NCI-H128 (cell line): ENCODE results near the gene BACH2.
"Not testable (repeated sequence)": the region's sequence is repeated elsewhere in the genome, so short reads cannot be mapped to it uniquely, and the experiment has no call there.

Experiments used
- DNase-seq: peaks from one replicate; lab custom pipeline; 2025; ENCODE audit not compliant: unreplicated experiment; lab: John Stamatoyannopoulos, UW

Gene BACH2

DNA sequence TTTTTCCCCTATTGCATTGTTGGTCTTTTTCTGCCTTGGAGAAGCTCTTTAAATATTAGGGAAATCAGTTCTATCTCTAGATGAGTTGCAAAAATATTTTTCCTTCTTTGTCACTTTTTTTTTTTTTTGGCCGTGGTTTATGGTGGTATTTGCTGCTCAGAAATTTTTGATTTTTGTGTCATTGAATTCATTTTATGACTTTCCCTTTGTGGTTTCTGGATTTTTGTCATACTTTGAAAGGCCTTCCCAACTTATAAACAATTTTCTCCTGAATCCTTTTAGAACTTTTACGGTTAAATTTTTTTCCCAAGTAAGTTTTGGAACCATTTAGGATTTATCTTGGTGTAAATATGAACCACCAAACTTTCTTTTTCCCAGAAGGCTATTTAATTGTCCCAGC lies 256.7 kb downstream of the BACH2 start:
- DNase-seq = no peak

DNA sequence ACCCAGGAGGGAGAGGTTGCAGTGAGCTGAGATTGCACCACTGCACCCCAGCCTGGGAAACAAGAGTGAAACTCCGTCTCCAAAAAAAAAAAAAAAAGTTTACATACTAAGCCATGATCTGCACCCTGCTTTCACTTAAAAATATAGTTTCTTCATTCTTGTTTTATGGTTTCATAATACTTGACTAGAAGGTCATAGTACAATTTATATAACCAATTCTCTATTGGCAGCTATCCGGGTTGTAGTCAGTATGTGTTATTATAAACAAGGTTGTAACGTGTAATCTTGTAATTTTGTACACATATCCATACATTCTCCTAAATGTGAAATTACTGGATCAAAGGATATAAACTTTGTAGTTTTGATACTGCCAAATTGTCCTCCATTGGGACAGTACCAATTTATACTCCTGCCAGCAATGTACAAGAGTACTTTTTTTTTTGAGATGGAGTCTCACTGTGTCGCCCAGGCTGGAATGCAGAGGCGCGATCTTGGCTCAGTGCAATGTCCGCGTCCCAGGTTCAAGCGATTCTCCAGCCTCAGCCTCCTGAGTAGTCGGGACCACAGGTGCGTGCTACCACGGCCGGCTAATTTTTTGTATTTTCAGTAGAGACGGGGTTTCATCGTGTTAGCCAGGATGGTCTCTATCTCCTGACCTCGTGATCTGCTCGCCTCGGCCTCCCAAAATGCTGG lies 257.5 kb downstream of the BACH2 start:
- DNase-seq = no peak

DNA sequence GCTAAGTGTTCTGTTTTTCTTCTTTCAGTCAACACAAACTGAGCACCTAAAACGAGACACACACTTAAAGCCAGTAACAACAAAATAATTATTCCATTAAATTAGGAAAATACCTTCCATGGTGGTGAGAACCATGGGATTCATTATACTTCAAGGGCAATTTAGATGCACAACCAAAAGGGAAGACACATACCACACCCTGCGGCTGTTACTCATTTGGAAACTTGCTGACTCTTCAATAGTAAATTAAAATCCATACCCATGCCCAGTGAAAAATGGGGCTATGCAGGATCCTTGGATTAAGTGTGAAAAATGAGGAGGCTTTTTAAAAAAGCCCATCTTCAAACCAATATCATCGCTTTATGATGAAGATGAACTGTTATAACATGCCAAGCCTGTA lies 259.7 kb downstream of the BACH2 start:
- no peak for DNase-seq

DNA sequence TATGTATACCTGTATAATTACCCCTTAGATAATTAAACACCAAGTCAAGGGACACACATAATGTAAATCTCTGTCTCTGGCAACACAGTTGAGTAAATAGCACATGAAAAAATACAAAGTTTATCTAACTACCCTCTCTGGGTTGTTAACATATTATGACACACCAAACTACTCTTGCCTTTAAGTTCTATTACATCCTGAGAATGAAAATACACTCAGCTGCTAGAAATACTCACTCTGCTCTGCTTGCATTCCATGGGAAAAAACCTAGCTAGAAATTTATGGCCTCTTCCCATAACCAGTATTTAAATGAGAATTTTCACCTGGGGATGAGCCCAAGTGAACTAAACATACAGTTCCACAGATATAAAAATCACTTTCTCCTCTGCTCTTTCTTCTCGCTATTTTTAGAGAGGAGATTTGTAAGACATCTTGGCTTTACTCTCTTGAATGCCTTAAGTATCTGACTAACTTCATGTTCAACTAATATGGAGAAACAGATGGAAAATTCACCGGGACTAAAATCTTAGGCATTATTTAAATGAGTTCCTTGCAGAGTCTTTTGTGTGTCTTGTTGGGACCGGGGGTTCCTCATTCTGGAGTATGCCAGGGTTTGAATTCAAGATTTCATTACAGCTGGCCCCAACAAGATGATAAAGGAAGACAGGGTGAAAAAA lies 261.5 kb downstream of the BACH2 start:
- no peak for DNase-seq

DNA sequence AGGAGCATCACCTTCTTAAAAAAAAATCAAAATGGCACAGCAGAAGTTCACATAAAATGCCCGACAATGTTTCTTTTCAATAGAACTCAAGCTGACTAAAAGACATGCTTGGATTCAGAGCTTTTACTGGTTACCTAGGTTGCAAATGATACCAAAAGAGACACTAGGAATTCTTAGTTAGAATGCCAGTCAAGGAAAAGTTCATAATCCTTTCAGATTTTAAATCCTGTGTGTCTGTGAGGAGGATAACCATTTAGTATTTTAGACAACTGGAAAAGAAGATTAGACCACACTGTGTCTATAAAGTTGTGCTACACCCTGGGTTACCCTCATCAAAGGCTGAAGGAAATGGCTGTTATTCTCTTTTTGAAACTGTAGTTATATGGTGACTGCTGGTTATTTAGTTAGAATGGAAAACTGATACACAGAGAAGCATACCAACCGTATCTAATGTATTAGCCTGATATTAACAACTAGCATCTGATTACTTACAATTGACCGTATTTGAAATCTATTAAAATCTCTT lies 262.8 kb downstream of the BACH2 start:
- DNase-seq = no peak

DNA sequence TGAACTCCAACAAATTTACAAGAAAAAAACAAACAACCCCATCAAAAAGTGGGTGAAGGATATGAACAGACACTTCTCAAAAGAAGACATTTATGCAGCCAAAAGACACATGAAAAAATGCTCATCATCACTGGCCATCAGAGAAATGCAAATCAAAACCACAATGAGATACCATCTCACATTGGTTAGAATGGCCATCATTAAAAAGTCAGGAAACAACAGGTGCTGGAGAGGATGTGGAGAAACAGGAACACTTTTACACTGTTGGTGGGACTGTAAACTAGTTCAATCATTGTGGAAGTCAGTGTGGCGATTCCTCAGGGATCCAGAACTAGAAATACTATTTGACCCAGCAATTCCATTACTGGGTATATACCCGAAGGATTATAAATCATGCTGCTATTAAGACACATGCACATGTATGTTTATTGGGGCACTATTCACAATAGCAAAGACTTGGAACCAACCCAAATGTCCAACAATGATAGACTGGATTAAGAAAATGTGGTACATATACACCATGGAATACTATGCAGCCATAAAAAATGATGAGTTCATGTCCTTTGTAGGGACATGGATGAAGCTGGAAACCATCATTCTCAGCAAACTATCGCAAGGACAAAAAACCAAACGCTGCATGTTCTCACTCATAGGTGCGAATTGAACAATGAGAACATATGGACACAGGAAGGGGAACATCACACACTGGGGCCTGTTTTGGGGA lies 264.0 kb downstream of the BACH2 start:
- DNase-seq = not testable (repeated sequence)

DNA sequence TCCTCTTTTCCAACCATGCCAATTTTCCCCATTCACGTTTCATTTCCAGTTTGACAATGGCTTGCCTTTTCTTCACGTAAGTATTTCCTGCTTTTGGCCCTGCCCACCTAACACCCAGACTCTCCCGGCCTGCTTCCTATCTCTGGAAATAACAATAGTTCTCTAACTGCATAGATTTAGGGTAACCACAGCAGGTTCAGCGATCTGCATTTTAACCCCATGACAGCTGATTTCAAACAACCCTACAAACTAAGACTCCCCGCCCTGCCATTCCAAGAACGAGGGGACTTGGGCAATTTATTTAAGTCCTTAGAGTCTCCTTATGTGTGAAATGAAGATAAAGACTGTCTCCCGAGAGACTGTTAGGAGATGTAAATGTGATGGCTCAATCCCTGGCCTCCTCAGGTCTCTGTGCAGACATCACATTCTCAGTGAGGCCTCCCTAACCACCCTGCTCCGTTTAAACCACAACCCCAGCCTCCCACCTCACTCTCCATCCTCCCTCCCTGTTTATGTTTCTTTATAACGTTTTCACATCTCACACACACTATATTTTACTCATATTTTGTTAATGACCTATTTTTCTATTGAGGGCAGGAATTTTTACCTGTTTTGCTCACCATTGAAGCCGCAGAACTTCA lies 267.5 kb downstream of the BACH2 start:
- DNase-seq = no peak

DNA sequence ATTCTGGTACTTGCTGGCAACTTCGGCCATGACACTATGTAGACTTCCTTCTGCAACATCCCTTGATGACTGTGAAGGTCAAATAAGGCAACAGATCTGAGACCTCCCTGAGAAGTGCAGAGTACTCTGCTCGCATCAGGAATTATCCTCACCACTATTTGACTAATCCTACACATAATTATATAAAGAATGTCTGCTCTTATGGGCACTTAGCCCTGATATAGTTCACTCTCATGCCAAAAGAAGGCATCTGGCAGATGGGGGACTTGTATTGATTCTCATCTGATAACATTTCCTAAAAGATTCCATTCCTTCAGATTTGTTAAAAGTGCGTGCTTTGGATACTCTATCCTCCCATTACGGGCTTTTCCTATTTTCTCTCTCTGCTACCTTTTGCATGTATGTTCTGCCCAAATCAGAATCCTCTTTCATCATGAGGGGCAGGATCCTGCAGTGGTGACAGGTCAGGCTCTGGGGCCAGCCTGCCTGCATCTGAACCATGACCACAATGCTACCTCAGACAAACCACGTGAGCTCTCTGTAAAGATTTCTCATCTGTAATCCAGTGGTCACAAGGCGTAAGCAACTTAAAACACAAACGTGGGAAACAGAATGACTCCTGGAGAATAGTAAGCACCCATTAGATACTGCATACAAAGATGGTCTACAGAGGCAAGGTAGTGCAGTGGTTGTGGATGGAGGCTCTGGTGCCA lies 268.4 kb downstream of the BACH2 start:
- DNase-seq = no peak

DNA sequence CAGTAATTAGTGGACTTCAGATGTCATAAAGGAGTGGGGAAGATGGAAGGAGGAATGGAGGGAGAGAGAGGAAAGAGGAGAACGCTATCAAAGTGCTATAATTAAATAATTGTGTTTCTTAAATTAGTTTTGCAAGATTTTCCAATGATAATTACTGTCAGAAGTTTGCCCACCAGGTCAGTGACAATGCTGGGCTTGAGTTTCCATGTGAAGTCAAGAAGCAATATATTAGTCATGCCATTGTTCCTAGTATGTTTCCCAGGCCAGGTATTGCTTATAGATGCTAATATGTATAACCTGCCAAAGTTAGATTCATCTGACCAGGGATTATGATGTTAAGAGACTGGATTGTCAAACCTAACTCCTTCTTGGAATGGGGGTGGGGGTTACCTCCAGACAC lies 270.4 kb downstream of the BACH2 start:
- no peak for DNase-seq

DNA sequence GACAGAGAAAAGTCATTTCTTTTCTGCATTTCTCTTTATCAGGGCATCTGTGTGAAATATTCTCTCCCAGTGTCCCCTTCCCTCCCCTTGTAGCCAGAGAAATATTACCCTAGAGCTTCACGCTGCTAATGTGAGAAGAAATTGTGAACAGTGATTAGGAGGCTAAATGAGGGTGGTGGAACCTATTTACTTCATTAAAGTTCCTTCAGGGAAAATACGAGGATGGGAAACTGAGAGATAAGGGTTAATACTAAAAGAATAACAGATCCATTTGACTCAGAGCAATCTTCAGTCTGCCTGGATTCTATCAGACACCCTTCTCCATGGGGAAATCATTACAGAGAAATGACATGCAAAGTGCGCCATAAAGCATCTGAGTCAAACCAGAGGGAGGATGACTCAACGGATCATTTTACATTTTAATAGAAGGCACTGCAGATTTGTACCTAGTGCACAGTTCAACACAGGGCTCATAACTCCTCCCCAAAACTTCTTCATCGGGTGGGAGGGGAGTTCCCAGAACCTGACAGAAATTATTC lies 271.1 kb downstream of the BACH2 start:
- DNase-seq = no peak

DNA sequence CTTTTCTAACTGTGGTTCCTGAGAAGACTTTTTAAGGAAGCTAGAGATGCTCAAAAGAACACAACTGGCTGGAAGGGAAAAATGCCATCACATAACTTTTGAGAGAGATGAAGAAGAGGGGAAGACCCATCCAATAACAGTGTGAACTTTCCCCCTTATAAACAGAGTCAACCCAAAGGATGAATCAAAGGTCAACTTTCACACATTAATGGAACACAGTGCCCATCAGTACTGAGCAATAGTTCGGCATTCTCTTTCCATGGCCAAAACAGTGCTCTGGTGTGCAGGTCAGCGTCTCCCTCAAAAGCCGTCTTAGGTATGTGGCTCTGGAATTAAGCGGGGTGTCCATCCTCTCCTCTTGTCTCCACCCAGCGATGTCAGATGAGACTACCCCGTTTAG lies 272.0 kb downstream of the BACH2 start:
- no peak for DNase-seq

DNA sequence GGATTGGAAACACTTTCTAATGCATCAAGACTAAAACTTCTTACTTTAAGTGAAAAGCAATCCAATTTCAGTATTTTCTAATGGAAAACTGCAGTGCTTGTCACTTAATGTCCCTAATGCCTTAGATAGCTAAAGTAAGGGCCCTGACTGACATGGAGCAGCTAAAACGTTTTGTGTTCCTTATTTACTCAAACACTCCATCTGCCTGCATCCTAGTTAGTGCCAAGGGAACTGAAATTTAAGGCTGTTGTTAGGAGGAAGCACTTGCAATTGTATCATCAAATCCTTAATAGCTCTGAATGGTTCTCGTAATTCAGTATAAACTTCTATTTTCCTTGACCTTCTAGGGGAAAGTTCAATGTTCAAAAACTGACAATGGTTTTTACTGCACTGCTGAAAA lies 274.9 kb downstream of the BACH2 start:
- DNase-seq = no peak

DNA sequence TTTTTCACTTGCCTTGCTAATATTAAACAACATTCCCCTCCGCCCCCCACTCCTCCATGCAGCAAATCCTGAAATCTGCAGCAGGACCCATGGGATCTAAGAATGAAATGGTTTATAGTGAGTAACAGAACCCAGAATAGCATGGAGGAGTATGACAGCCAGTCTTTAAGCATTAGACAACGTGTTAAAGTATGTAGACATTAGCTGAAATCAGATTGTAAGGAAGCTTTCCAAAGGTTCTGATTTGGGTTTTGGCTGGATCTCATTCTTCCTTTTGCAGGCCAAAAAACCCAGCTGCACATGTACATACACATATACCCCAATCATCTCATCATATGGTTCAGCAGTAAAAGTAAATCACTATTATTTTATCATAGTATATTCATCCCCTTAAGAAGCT lies 275.9 kb downstream of the BACH2 start:
- no peak for DNase-seq

DNA sequence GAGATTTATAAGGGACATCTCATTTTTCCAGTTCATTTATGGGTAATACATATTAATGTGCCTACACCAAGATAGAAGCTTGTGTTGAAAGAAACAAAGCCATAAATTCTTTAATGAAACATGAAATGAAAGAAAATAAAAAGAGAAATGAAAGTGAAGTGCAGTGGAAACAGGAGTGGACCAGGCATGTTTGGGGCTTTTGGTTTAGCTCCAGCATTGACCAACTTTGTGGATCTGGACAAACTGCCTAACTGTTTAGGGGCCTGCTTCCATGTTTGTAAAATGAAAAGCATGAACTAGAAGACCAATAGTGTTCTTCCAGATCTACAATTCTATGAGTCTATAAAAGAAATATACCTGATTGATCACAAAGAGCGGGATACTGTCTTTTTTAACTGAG lies 277.4 kb downstream of the BACH2 start:
- DNase-seq = no peak

DNA sequence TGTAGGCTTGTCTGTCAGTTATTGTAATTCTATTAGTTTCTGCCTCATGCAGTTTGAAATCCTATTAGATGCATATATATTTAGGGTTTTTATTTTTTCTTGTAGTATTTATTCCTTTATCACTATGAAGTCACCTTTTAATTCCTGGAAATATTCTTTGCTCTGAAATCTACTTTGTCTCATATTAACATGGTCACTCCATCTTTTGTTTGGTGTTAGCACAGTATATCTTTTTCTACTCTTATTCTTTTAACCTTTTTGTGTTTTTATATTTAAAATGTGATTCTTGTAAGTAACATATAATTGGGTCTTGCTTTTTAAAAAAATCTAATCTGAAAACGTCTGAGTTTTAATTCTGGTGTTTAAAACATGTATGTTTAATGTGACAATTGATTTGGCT lies 280.8 kb downstream of the BACH2 start:
- DNase-seq = no peak

DNA sequence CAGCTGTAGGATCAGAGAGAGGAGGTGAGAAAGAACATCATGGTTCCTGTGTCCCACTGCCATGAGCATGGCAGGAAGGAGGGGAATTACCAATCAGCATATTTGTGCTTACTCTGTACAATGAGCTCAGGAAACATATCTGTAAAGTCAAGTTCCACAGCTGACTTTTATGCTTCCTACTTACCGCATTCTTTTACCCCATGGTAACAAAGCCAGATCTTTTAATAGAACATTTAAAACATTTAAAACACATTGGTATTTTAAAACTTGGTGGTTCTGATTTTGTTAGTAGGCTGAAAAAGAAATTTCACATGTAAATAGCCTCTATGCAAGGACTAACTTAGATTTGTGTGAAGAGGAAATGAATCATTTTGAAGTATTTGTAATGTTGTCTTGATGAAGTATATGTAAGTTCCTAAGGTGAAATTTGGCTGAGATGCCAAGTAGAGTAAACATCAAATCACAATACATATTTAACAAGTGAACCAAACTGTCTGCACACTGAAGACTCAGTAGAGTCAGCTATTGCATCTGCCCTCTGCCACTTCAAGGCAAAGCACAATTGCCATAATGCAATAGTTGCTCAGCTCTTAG lies 287.6 kb downstream of the BACH2 start:
- DNase-seq = no peak

DNA sequence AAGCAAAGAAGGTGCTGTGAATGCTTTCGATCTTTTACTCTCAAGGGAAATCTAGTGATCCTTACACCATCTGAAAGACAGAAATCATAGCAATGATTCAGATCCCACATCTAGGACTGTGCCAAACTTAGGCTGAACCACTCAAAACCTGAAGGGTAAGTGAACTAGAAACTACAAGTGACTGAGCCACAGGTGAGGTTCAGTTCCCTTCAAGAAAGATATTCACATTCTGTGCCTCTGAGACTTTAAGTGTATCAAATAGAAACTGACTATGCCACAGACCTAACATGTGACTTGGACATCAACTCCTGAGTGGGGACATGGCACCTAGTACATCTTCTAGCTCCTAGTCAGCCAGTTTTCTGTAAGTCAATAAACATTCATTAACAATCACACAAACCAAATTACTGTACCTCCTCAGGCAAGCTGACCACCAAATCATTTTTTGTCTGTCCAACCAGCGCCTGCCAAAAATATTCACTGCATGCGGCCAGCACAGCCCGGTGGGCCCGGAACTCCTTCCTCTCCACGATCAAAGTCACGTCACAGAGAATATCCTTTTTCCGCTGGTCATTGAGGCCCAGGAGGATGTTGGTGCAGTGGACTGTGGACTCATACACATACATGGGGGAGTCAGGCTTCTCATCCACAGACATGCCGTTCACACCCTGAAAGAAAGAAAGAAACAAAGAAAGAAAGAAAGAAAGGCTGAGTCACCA lies 288.3 kb downstream of the BACH2 start:
- DNase-seq = no peak

DNA sequence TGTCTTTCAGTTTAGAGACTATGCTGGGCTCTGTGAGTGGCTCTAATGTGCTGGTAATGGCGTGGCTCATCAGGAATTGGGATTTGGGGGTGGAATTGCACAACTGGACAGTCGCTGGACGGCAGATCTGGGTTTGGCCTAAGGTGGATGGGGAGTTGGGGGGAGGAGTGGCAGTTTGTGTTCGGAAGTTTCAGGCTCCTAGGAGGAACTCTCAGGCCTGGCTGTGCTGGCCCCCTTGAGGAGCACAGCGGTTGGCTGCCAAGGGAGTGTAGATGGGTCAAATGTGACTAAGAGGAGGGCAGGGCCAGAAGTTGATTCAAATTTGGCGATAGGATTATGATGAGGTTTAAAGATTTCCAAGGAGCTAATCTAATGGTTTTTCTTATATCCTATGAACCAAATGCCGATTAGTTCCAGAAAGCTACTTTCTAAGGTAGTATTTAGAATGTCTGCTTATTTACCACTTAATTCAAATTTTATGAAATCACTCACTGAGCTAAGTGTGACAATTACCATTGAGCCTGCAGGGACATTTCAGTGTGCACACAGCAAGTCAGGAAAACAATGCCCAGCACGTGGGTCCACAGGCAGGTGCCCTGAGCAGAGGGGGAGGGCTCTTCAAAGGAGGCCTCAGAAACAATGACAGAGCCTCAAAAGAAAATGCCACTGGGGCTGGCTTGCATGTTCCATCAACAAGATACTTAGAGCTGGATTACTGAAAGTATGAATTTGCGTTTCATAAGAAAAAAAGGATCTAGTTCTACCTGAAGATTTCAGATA lies 291.4 kb downstream of the BACH2 start:
- no peak for DNase-seq

DNA sequence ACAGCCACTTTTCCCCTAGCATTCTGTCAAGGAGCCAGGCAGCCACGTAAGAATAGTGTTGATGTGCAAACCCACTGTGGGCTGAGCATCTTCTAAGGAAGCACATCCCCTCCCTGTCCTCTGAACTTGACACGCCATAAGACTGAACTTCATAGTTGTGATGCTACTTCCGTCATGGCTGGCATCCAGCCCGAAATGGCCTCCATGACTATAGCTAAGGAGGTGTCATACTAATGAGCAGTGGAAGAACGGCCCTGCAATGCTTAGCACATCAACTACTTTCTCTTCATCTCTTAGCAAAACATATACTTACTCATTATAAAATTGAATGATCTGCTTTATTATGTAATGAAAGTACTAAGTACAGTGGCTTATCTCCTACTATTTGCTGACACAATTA lies 292.1 kb downstream of the BACH2 start:
- no peak for DNase-seq
